Effector CD4-positive, alpha-beta T cell (primary cell): ENCODE measurements around the gene TUT7.

Experiments
- DNase-seq: peaks from one replicate; pipeline ENCODE4 v3.0.0-alpha.2; 2020

TUT7 gene

GRCh38 chr9:86256653-86257052 lies 97.6 kb downstream of the TUT7 start:
- no peak for DNase-seq

- no peak for DNase-seq
These were observed 100.6 kb downstream of the TUT7 start for GRCh38 chr9:86253577-86253976.

GRCh38 chr9:86252870-86253269 lies 101.3 kb downstream of the TUT7 start:
- DNase-seq, result no peak

- no peak for DNase-seq
These were observed 104.1 kb downstream of the TUT7 start for GRCh38 chr9:86250123-86250522.

- DNase-seq, result no peak
These were observed 105.5 kb downstream of the TUT7 start for GRCh38 chr9:86248746-86249145.

- DNase-seq, result no peak
These were observed 107.5 kb downstream of the TUT7 start for GRCh38 chr9:86246752-86247161.

- no peak for DNase-seq
These were observed 112.1 kb downstream of the TUT7 start for GRCh38 chr9:86242071-86242470.

GRCh38 chr9:86241216-86241615 lies 113.0 kb downstream of the TUT7 start:
- no peak for DNase-seq

GRCh38 chr9:86238861-86239770 lies 115.1 kb downstream of the TUT7 start:
- no peak for DNase-seq
